OCI-LY3 (cell line): Measurements from ENCODE around the gene FGF2.
"Not testable (repeated sequence)": the region's sequence is repeated elsewhere in the genome, so short reads cannot be mapped to it uniquely, and the experiment has no call there.

Experiments used
- H2AFZ ChIP-seq: fragments of 200-600, 300-600 bp; shearing (Covaris generic); 2 replicates; pipeline ENCODE4 v1.6.0; 2014; ENCODE audit warnings: antibody characterized with exemption, low read depth, low read length
- H3K27ac ChIP-seq: fragments of 200-600, 300-600 bp; sonication (generic); 2 replicates; pipeline ENCODE4 v1.5.1; 2014; ENCODE audit warnings: mild to moderate bottlenecking, low read length, moderate library complexity, mixed read lengths
- H3K27me3 ChIP-seq: fragments of 200-600, 300-600 bp; sonication (generic); 2 replicates; pipeline ENCODE4 v1.6.1; 2014; ENCODE audit warnings: low read depth, low read length, mixed read lengths
- H3K36me3 ChIP-seq: fragments of 200-600, 300-600 bp; sonication (generic); replicated peaks from 2 replicates; pipeline ENCODE3; 2014; ENCODE audit warnings: low read depth, low read length, mixed read lengths
- H3K4me1 ChIP-seq: fragments of 300-600, 200-600 bp; sonication (generic); 2 replicates; pipeline ENCODE4 v1.6.1; 2014; ENCODE audit warnings: low read length, mixed read lengths
- H3K4me2 ChIP-seq: fragments of 200-600, 300-600 bp; sonication (generic); 2 replicates; pipeline ENCODE4 v1.6.1; 2014; ENCODE audit warnings: low read length, mixed read lengths
- H3K4me3 ChIP-seq: fragments of 300-600, 200-600 bp; sonication (generic); 2 replicates; pipeline ENCODE4 v1.5.1; 2014; ENCODE audit warnings: antibody characterized with exemption, mild to moderate bottlenecking, low read length, moderate library complexity
- H3K79me2 ChIP-seq: fragments of 300-600, 200-600 bp; shearing (Covaris generic); 2 replicates; pipeline ENCODE4 v1.6.1; 2014; ENCODE audit warnings: mild to moderate bottlenecking, low read length, mixed read lengths
- H3K9ac ChIP-seq: fragments of 300-600, 200-600 bp; shearing (Covaris generic); 2 replicates; pipeline ENCODE4 v1.6.0; 2014; ENCODE audit warnings: mild to moderate bottlenecking, low read length, moderate library complexity
- H3K9me3 ChIP-seq: fragments of 200-600, 300-600 bp; shearing (Covaris generic); 2 replicates; pipeline ENCODE4 v1.6.1; 2014; ENCODE audit warnings: low read length, mixed read lengths; ENCODE audit not compliant: insufficient read depth
- H4K20me1 ChIP-seq: fragments of 200-600, 300-600 bp; sonication (generic); 2 replicates; pipeline ENCODE4 v1.6.1; 2016; ENCODE audit warnings: low read length, mixed read lengths; ENCODE audit not compliant: insufficient read depth
- EZH2phosphoT487 ChIP-seq: fragments of 200-600 bp; shearing (Covaris generic); IDR thresholded peaks from 2 replicates; pipeline ENCODE4 v1.6.1; 2018; ENCODE audit warnings: antibody characterized with exemption, mixed run types, low read depth
- TF ChIP-seq, protein P1 (sequence below): fragments of 200-600, 300-600 bp; sonication (generic); IDR thresholded peaks from 2 replicates; pipeline ENCODE4 v1.5.1; 2014; ENCODE audit warnings: antibody characterized with exemption, low read length, low read depth

Gene FGF2

DNA sequence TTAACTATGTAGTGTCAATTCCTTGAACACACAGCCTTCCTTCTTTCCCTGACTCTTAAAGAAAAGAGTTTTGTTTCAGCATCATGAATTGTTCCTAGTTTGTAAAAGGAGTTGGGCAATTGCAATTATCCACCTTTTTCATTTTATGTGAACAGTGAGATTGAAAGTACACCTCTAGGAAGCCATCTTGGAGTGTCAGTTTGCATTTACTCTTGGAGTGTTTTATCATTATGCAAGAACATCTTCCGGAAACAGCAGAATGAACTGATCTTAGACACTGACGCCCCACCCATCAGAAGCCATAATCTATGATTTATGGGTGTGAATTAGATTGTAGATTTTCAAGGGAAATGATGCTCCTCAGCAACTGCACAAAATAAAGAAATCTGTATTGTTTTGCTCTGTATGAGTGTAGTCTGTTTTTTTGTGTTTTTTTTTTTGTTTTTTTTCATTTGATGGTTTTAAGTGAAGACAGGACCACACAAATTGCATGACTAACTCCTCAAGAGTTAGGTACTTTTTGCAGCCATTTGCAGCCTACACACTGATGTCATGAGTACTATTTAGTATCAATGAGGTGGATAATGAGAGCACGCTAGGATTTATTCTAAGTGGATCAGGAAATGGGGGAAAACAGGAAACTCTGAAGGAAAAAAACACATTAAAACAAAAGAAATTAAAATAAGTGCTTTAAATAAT, 19.5 kb upstream of the FGF2 start:
- Histone ChIP-seq H4K20me1 (no peaks in the 10 kb centered on the region), H3K79me2 (no peaks in the 10 kb centered on the region), H3K27ac (no peak overlapping the region), H3K9me3 (no peaks in the 10 kb centered on the region), H3K36me3 (no peaks in the 10 kb centered on the region), H3K27me3 (no peaks in the 10 kb centered on the region), H3K4me3 (no peak overlapping the region), H3K9ac (no peak overlapping the region), H2AFZ (no peak overlapping the region; the same call in 1 of the 2 replicates), H3K4me1 (no peaks in the 10 kb centered on the region), H3K4me2 (no peak overlapping the region)
- TF ChIP-seq EZH2phosphoT487: no peak
- TF ChIP-seq, protein P1, sequence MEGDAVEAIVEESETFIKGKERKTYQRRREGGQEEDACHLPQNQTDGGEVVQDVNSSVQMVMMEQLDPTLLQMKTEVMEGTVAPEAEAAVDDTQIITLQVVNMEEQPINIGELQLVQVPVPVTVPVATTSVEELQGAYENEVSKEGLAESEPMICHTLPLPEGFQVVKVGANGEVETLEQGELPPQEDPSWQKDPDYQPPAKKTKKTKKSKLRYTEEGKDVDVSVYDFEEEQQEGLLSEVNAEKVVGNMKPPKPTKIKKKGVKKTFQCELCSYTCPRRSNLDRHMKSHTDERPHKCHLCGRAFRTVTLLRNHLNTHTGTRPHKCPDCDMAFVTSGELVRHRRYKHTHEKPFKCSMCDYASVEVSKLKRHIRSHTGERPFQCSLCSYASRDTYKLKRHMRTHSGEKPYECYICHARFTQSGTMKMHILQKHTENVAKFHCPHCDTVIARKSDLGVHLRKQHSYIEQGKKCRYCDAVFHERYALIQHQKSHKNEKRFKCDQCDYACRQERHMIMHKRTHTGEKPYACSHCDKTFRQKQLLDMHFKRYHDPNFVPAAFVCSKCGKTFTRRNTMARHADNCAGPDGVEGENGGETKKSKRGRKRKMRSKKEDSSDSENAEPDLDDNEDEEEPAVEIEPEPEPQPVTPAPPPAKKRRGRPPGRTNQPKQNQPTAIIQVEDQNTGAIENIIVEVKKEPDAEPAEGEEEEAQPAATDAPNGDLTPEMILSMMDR: no peak

DNA sequence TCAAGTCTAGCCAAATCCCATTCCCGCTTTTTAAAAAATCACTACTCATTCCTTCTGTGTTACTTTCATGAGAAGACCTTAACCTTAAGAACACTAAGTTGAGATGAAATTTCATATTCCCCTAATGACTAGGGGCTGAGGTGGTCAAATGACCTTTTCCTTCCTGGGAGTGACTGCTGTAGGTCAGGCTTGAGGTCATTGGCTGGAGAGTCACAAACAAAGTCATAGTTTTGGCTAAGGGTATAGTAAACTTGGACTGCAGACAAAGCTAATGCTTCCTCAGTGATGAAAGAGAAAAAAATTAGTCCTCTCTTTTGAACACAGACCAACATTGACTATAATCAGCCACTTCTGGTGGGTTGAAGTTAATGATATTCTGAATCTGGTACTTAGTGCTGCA, 16.0 kb upstream of the FGF2 start:
- no peaks in the 10 kb centered on the region for H3K9me3 ChIP-seq
- H3K9ac ChIP-seq: no peak overlapping the region
- no peaks in the 10 kb centered on the region for H4K20me1 ChIP-seq
- no peak overlapping the region for H3K27ac ChIP-seq
- no peak overlapping the region for H2AFZ ChIP-seq
- H3K4me2 ChIP-seq: no peak overlapping the region
- no peaks in the 10 kb centered on the region for H3K79me2 ChIP-seq
- peaks cover 21% of the 10 kb centered on the region for H3K4me1 ChIP-seq
- TF ChIP-seq, protein P1: no peak
- TF ChIP-seq EZH2phosphoT487: no peak
- no peaks in the 10 kb centered on the region for H3K27me3 ChIP-seq
- no peak overlapping the region for H3K4me3 ChIP-seq
- H3K36me3 ChIP-seq: no peaks in the 10 kb centered on the region

DNA sequence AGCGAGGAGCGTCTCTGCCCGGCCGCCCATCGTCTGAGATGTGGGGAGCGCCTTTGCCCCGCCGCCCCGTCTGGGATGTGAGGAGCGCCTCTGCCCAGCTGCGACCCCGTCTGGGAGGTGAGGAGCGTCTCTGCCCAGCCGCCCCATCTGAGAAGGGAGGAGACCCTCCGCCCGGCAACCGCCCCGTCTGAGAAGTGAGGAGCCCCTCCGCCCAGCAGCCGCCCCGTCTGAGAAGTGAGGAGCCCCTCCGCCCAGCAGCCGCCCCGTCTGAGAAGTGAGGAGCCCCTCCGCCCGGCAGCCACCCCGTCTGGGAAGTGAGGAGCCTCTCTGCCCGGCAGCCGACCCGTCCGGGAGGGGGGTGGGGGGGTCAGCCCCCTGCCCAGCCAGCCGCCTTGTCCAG, 14.8 kb upstream of the FGF2 start:
- H4K20me1 ChIP-seq, H3K4me2 ChIP-seq, H3K9ac ChIP-seq, H3K9me3 ChIP-seq, H3K27ac ChIP-seq, H2AFZ ChIP-seq, H3K79me2 ChIP-seq, H3K4me3 ChIP-seq, H3K27me3 ChIP-seq, H3K36me3 ChIP-seq: not testable (repeated sequence)
- H3K4me1 ChIP-seq: peaks cover 24% of the 10 kb centered on the region

DNA sequence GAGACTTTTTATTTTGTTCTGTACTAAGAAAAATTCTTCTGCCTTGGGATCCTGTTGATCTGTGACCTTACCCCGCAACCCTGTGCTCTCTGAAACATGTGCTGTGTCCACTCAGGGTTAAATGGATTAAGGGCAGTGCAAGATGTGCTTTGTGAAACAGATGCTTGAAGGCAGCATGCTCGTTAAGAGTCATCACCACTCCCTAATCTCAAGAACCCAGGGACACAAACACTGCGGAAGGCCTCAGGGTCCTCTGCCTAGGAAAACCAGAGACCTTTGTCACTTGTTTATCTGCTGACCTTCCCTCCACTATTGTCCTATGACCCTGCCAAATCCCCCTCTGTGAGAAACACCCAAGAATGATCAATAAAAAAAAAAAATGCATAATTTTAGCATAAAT, 13.8 kb upstream of the FGF2 start:
- H3K9ac ChIP-seq, H3K9me3 ChIP-seq, H3K36me3 ChIP-seq, H3K27ac ChIP-seq, H4K20me1 ChIP-seq, H3K27me3 ChIP-seq, H3K4me2 ChIP-seq, H2AFZ ChIP-seq, H3K4me3 ChIP-seq, H3K79me2 ChIP-seq: not testable (repeated sequence)
- H3K4me1 ChIP-seq: peaks cover 24% of the 10 kb centered on the region

DNA sequence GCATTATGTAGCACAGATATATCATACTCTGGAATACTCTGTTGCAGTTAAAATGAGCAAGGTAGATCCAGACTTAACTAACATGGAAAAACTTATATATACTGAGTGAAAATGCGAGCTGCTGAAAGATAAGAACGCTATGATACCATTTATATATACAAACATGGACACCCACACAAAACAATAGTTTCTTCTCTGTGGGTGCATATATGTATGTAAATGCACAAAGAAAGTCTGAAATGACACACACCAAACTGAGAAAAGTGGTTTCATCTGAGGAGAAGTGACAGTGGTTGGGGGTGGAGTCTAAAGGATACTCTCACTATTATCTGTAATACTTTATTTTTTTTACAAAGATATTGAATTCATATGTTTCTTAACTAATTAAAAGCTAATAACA, 12.2 kb upstream of the FGF2 start:
- Histone ChIP-seq H3K27ac (no peak overlapping the region), H3K79me2 (no peaks in the 10 kb centered on the region), H4K20me1 (no peaks in the 10 kb centered on the region), H3K4me2 (peak overlapping the region; percentile 75), H3K27me3 (no peaks in the 10 kb centered on the region), H2AFZ (no peak overlapping the region), H3K4me3 (peak overlapping the region; percentile 36; the same call in 1 of the 2 replicates), H3K4me1 (peaks cover 24% of the 10 kb centered on the region), H3K36me3 (no peaks in the 10 kb centered on the region), H3K9ac (no peak overlapping the region), H3K9me3 (no peaks in the 10 kb centered on the region)
- no peak for TF ChIP-seq EZH2phosphoT487
- TF ChIP-seq, protein P1: no peak
